ENCODE data around the gene ADSL. TPM values are rescaled to one million over a fixed set of nuclear protein-coding genes. Genes with fewer than 3 reads are reported as not detected.

Gene ADSL
- total and polyA plus RNA-seq, 2 donors (not counting 1 experiment from before 2014, with no cell fraction given) = 67.0 to 89.8 TPM

GRCh38 chr22:40347300-40347699 is 1.0 kb downstream of the ADSL start:
- DNase-seq (ENCODE audit: low read depth in 2 of 2) = no peak
- H2AFZ ChIP-seq (ENCODE audit: low read length) = no peak overlapping the region
- TF ChIP-seq CTCF (conservative IDR thresholded peaks at IDR 0.05 in 1 of 2, IDR thresholded peaks at IDR 0.05 in 1 of 2; ENCODE audit: low read depth in 1 of 2, low read length in 2 of 2) (no peak), EZH2 (IDR thresholded peaks at IDR 0.05; ENCODE audit: low read length, missing control alignments) (no peak)
- peaks cover 26% of the 10 kb centered on the region for H3K79me2 ChIP-seq (ENCODE audit: control insufficient read depth, insufficient read depth, low read length)
- H3K4me2 ChIP-seq (ENCODE audit: extremely low read depth, insufficient read depth, low read length) = peak overlapping the region; percentile 99
- H3K36me3 ChIP-seq (ENCODE audit: control insufficient read depth, insufficient read depth, low read length) = peaks cover 6% of the 10 kb centered on the region
- peak overlapping the region; percentile 67 for H3K9ac ChIP-seq (ENCODE audit: insufficient read depth, low read length)
- peak overlapping the region; percentile 78 to 99 (median 86) for H3K4me3 ChIP-seq (replicated peaks in 1 of 4; ENCODE audit: control extremely low read depth in 1 of 4, insufficient read depth in 1 of 4, low read depth in 3 of 4, low read length in 4 of 4)
- H3K27me3 ChIP-seq (ENCODE audit: control insufficient read depth, insufficient read depth, low read length) = no peaks in the 10 kb centered on the region
- no peaks in the 10 kb centered on the region for H4K20me1 ChIP-seq (ENCODE audit: control insufficient read depth, extremely low read depth, insufficient read depth, low read length)
- H3K27ac ChIP-seq (ENCODE audit: insufficient read depth, low read length) = peak overlapping the region; percentile 48
- peaks cover 7% of the 10 kb centered on the region for H3K4me1 ChIP-seq (ENCODE audit: control insufficient read depth, extremely low read depth, insufficient read depth, low read length)
- no peaks in the 10 kb centered on the region for H3K9me3 ChIP-seq (ENCODE audit: control insufficient read depth, insufficient read depth, low read depth, low read length)

- peaks cover 7% of the 10 kb centered on the region for H3K4me1 ChIP-seq (ENCODE audit: control insufficient read depth, extremely low read depth, insufficient read depth, low read length)
- peaks cover 26% of the 10 kb centered on the region for H3K79me2 ChIP-seq (ENCODE audit: control insufficient read depth, insufficient read depth, low read length)
- no peak overlapping the region for H2AFZ ChIP-seq (ENCODE audit: low read length)
- no peak overlapping the region for H3K9ac ChIP-seq (ENCODE audit: insufficient read depth, low read length)
- H3K27ac ChIP-seq (ENCODE audit: insufficient read depth, low read length) = no peak overlapping the region
- TF ChIP-seq CTCF (conservative IDR thresholded peaks at IDR 0.05 in 1 of 2, IDR thresholded peaks at IDR 0.05 in 1 of 2; ENCODE audit: low read depth in 1 of 2, low read length in 2 of 2) (peak; percentile 80 to 92), EZH2 (IDR thresholded peaks at IDR 0.05; ENCODE audit: low read length, missing control alignments) (no peak)
- H4K20me1 ChIP-seq (ENCODE audit: control insufficient read depth, extremely low read depth, insufficient read depth, low read length) = no peaks in the 10 kb centered on the region
- no peaks in the 10 kb centered on the region for H3K9me3 ChIP-seq (ENCODE audit: control insufficient read depth, insufficient read depth, low read depth, low read length)
- DNase-seq (ENCODE audit: low read depth in 2 of 2) = peak; percentile 45 to 69
- peak overlapping the region; percentile 78 to 99 (median 86) for H3K4me3 ChIP-seq (replicated peaks in 1 of 4; ENCODE audit: control extremely low read depth in 1 of 4, insufficient read depth in 1 of 4, low read depth in 3 of 4, low read length in 4 of 4)
- H3K27me3 ChIP-seq (ENCODE audit: control insufficient read depth, insufficient read depth, low read length) = no peaks in the 10 kb centered on the region
- H3K4me2 ChIP-seq (ENCODE audit: extremely low read depth, insufficient read depth, low read length) = peak overlapping the region; percentile 99
- H3K36me3 ChIP-seq (ENCODE audit: control insufficient read depth, insufficient read depth, low read length) = peaks cover 7% of the 10 kb centered on the region
These were observed 1.8 kb downstream of the ADSL start for GRCh38 chr22:40348025-40348658.

GRCh38 chr22:40352763-40353162 is 6.5 kb downstream of the ADSL start:
- no peak overlapping the region for H3K9ac ChIP-seq (ENCODE audit: insufficient read depth, low read length)
- no peak overlapping the region for H3K27ac ChIP-seq (ENCODE audit: insufficient read depth, low read length)
- no peaks in the 10 kb centered on the region for H4K20me1 ChIP-seq (ENCODE audit: control insufficient read depth, extremely low read depth, insufficient read depth, low read length)
- no peaks in the 10 kb centered on the region for H3K9me3 ChIP-seq (ENCODE audit: control insufficient read depth, insufficient read depth, low read depth, low read length)
- no peak overlapping the region for H3K4me3 ChIP-seq (replicated peaks in 1 of 4; ENCODE audit: control extremely low read depth in 1 of 4, insufficient read depth in 1 of 4, low read depth in 3 of 4, low read length in 4 of 4)
- no peaks in the 10 kb centered on the region for H3K27me3 ChIP-seq (ENCODE audit: control insufficient read depth, insufficient read depth, low read length)
- H3K36me3 ChIP-seq (ENCODE audit: control insufficient read depth, insufficient read depth, low read length) = peaks cover 13% of the 10 kb centered on the region
- no peak for DNase-seq (ENCODE audit: low read depth in 2 of 2)
- H3K4me1 ChIP-seq (ENCODE audit: control insufficient read depth, extremely low read depth, insufficient read depth, low read length) = peaks cover 2% of the 10 kb centered on the region
- no peak overlapping the region for H2AFZ ChIP-seq (ENCODE audit: low read length)
- no peak overlapping the region for H3K4me2 ChIP-seq (ENCODE audit: extremely low read depth, insufficient read depth, low read length)
- H3K79me2 ChIP-seq (ENCODE audit: control insufficient read depth, insufficient read depth, low read length) = peaks cover 15% of the 10 kb centered on the region
- no peak for TF ChIP-seq EZH2 (IDR thresholded peaks at IDR 0.05; ENCODE audit: low read length, missing control alignments)
- no peak for TF ChIP-seq CTCF (conservative IDR thresholded peaks at IDR 0.05 in 1 of 2, IDR thresholded peaks at IDR 0.05 in 1 of 2; ENCODE audit: low read depth in 1 of 2, low read length in 2 of 2)

Measured in fibroblast of lung (primary cell).